ENCODE data around the gene NECAP2.
A peak's percentile ranks its signal among the peaks of the same experiment; 100 is the strongest.
"Not testable (repeated sequence)": the region's sequence is repeated elsewhere in the genome, so short reads cannot be mapped to it uniquely, and the experiment has no call there.

NECAP2 gene

GRCh38 chr1:16500466-16500865 is 59.9 kb downstream of the NECAP2 start:
- not testable (repeated sequence) for DNase-seq

GRCh38 chr1:16500975-16501374 is 60.5 kb downstream of the NECAP2 start:
- DNase-seq: not testable (repeated sequence)

- not testable (repeated sequence) for DNase-seq
These were observed 60.9 kb downstream of the NECAP2 start for GRCh38 chr1:16501446-16501845.

DNA sequence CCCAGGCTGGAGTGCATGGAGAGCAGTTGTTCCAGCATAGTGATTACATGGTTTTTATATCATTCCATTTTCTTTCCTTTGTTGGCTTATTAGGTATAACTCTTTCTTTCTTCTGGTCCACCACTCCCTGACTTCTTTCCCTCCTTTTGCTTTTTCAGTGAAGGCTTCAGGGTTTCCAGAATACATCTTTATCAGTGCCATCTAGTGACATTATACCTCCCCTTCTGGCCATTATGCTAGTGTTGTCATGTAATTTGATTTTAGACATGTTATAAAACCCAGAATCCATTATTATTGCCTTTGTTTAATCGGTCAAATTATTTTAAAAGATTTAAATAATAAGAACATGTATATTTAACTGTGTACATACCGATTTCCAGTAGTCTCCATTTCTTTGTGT is 63.0 kb downstream of the NECAP2 start:
- no peak for DNase-seq

DNA sequence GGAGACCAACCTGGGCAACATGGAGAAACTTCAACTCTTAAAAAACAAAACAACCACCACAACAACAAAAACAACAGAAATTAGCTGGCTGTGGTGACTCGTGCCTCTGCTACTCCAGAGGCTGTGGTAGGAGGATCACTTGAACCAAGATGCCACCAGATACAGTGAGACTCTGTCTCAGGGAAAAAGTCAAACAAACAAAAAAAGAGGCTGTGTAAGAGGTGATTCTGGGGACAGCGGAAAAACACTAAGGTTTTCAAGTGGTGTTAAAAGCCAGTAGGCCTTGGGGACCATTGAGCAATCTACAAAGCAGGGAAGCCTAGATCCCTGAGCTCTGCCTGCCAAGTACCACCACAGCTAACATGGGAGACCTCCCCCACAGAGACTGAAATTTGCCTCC is 65.3 kb downstream of the NECAP2 start:
- not testable (repeated sequence) for DNase-seq

GRCh38 chr1:16506364-16507136 is 66.0 kb downstream of the NECAP2 start:
- not testable (repeated sequence) for DNase-seq

- DNase-seq: peak in 1 of 2 experiments; percentile 16
These were observed 68.4 kb downstream of the NECAP2 start for GRCh38 chr1:16508861-16509445.

Data from activated CD4-positive, alpha-beta T cell treated with anti-CD3 and anti-CD28 coated beads, Interleukin-2, amount 50 U/mL, for 4 hours (primary cell).